BE2C (cell line): ENCODE data around the gene INPP5A.

Experiments used
- DNase-seq: peaks from one replicate; pipeline ENCODE4 v3.0.0-alpha.2; 2020
- H3K27me3 ChIP-seq: fragments of 250-450 bp; sonication (Bioruptor Pico); 2 replicates; pipeline ENCODE4 v1.5.1; 2020; ENCODE audit warnings: mild to moderate bottlenecking
- H3K36me3 ChIP-seq: fragments of 250-450 bp; sonication (Bioruptor Pico); 2 replicates; pipeline ENCODE4 v1.5.1; 2020; ENCODE audit warnings: mild to moderate bottlenecking
- H3K4me1 ChIP-seq: fragments of 250-450 bp; sonication (Bioruptor Pico); 2 replicates; pipeline ENCODE4 v1.5.1; 2020
- H3K4me3 ChIP-seq: 2 replicates; pipeline ENCODE4 v1.5.1; 2011; ENCODE audit warnings: low read depth, low read length
- H3K9me3 ChIP-seq: fragments of 250-450 bp; sonication (Bioruptor Pico); 2 replicates; pipeline ENCODE4 v1.5.1; 2020
- CTCF ChIP-seq: IDR thresholded peaks from 2 replicates; pipeline ENCODE4 v1.5.1; 2012; ENCODE audit warnings: mild to moderate bottlenecking, low read depth, low read length

INPP5A gene

DNA sequence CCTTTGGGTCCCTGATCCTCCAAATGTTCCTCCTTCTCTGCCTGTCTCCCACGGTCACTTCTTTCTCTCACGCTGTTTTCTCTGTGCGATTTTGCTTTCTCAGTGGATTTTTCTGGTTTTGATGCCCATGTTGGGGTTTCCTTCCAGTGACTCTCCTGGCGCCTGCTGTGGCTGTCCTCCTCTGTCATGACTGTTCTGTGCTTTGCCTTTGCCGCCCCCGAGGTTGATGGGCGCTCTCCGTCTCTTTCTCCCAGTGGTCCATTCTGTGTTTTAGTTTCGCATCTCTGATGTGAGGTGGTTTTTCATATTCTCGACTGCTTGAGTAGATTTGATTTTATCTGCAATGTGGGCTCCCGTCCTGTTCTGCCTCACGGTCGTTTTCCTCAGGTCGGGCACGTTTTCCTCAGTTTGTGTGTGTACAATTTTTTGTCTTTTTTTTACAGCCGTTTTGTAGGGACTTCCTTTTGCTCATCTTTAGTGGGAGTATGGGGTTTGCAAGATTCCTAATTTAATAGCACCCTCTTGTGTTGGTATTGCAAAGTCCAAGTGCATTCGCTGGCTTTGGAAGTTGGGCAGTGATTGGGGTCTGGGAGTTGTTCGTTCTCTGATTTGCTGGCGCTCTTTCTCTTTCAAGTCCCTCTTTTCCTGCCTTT, 100.0 kb downstream of the INPP5A start:
- Histone ChIP-seq H3K4me3 (peak overlapping the region; percentile 39), H3K36me3 (no peaks in the 10 kb centered on the region), H3K4me1 (no peaks in the 10 kb centered on the region), H3K9me3 (no peaks in the 10 kb centered on the region), H3K27me3 (no peaks in the 10 kb centered on the region)
- peak; percentile 74 for TF ChIP-seq CTCF
- no peak for DNase-seq

DNA sequence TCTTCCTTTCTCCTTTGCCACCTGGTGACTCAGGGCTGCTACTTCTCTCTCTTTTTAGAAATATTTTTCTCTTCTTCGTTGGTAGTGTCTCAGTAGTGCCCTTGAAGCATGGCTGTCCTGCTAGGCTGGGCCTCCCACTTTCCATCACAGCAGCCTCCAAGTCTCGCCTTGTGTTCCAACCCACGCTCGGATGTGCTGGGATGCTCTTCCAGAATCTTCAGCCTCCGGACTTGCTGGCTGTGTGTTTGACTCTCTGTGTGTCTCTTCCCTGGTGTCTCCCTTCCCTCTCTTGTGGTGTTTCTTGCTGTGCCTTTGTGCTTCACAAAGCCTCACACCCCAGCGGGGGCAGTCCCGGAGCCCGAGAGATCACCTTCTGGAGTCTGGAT, 100.5 kb downstream of the INPP5A start:
- no peaks in the 10 kb centered on the region for H3K36me3 ChIP-seq
- no peaks in the 10 kb centered on the region for H3K4me1 ChIP-seq
- no peak overlapping the region for H3K4me3 ChIP-seq
- H3K9me3 ChIP-seq, result no peaks in the 10 kb centered on the region
- DNase-seq, result no peak
- no peak for TF ChIP-seq CTCF
- H3K27me3 ChIP-seq, result no peaks in the 10 kb centered on the region

- H3K27me3 ChIP-seq, result no peaks in the 10 kb centered on the region
- no peak for TF ChIP-seq CTCF
- DNase-seq, result no peak
- H3K4me1 ChIP-seq, result no peaks in the 10 kb centered on the region
- no peaks in the 10 kb centered on the region for H3K36me3 ChIP-seq
- H3K9me3 ChIP-seq, result no peaks in the 10 kb centered on the region
- no peak overlapping the region for H3K4me3 ChIP-seq
Measured at GRCh38 chr10:132639470-132639869, 101.9 kb downstream of the INPP5A start.

- H3K9me3 ChIP-seq, result no peaks in the 10 kb centered on the region
Measured at GRCh38 chr10:132640326-132641125, 102.9 kb downstream of the INPP5A start.

DNA sequence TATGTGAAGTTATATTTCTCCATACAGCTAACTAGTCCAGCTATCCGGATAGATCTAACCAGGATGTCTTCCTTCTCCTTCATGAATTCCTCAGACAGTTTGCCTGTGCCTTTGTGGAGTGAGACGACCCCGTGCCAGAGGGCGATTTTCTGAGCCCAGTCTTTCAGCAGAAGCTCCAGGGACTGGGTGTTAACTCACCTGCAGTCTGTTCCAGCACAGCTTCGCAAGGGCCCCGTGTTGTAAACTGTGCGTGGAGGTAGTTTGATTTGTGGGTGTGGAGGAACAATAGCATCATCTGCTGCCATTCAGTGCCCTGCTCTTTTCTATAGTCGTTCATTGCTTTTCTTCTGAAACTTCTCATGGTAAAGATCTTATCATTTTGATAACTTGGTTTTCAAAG, 103.8 kb downstream of the INPP5A start:
- H3K9me3 ChIP-seq, result no peaks in the 10 kb centered on the region
- no peak overlapping the region for H3K4me3 ChIP-seq
- H3K27me3 ChIP-seq, result no peaks in the 10 kb centered on the region
- no peaks in the 10 kb centered on the region for H3K36me3 ChIP-seq
- DNase-seq, result no peak
- no peak for TF ChIP-seq CTCF
- H3K4me1 ChIP-seq, result no peaks in the 10 kb centered on the region

More at GRCh38 chr10:132640326-132641125, 102.9 kb downstream of the INPP5A start:
- H3K27me3 ChIP-seq, result no peaks in the 10 kb centered on the region
- no peaks in the 10 kb centered on the region for H3K36me3 ChIP-seq
- no peaks in the 10 kb centered on the region for H3K4me1 ChIP-seq
- no peak for DNase-seq
- TF ChIP-seq CTCF, result no peak
- no peak overlapping the region for H3K4me3 ChIP-seq
